ENCODE measurements around the gene RIC8B. TPM values are rescaled to one million over a fixed set of nuclear protein-coding genes. Genes with fewer than 3 reads are reported as not detected.

RIC8B gene
- total RNA-seq, 1 donor = 5.6 TPM

- Histone ChIP-seq H3K9me3 (ENCODE audit: low read depth, low read length) (no peaks in the 10 kb centered on the region), H3K4me3 (ENCODE audit: low read length) (no peak overlapping the region)
Measured at GRCh38 chr12:106814714-106815113, 40.2 kb downstream of the RIC8B start.

GRCh38 chr12:106815741-106816140 lies 41.3 kb downstream of the RIC8B start:
- no peaks in the 10 kb centered on the region for H3K4me1 ChIP-seq (ENCODE audit: insufficient read depth, low read length)
- no peaks in the 10 kb centered on the region for H3K9me3 ChIP-seq (ENCODE audit: low read depth, low read length)
- no peak overlapping the region for H3K4me3 ChIP-seq (ENCODE audit: low read length)
- H3K27me3 ChIP-seq (ENCODE audit: insufficient read depth, low read length) = no peaks in the 10 kb centered on the region

More at GRCh38 chr12:106814714-106815113, 40.2 kb downstream of the RIC8B start:
- Histone ChIP-seq H3K27me3 (ENCODE audit: insufficient read depth, low read length) (no peaks in the 10 kb centered on the region), H3K4me1 (ENCODE audit: insufficient read depth, low read length) (no peaks in the 10 kb centered on the region)

- Histone ChIP-seq H3K27me3 (ENCODE audit: insufficient read depth, low read length) (no peaks in the 10 kb centered on the region), H3K9me3 (ENCODE audit: low read depth, low read length) (no peaks in the 10 kb centered on the region), H3K4me3 (ENCODE audit: low read length) (no peak overlapping the region), H3K4me1 (ENCODE audit: insufficient read depth, low read length) (no peaks in the 10 kb centered on the region)
Measured at GRCh38 chr12:106816231-106816630, 41.7 kb downstream of the RIC8B start.

GRCh38 chr12:106819991-106820390 lies 45.5 kb downstream of the RIC8B start:
- H3K27me3 ChIP-seq (ENCODE audit: insufficient read depth, low read length) = no peaks in the 10 kb centered on the region
- no peak overlapping the region for H3K4me3 ChIP-seq (ENCODE audit: low read length)

GRCh38 chr12:106831699-106832098 lies 57.2 kb downstream of the RIC8B start:
- no peaks in the 10 kb centered on the region for H3K4me1 ChIP-seq (ENCODE audit: insufficient read depth, low read length)
- no peaks in the 10 kb centered on the region for H3K27me3 ChIP-seq (ENCODE audit: insufficient read depth, low read length)
- H3K4me3 ChIP-seq (ENCODE audit: low read length) = no peak overlapping the region
- H3K9me3 ChIP-seq (ENCODE audit: low read depth, low read length) = no peaks in the 10 kb centered on the region

More at GRCh38 chr12:106819991-106820390, 45.5 kb downstream of the RIC8B start:
- Histone ChIP-seq H3K4me1 (ENCODE audit: insufficient read depth, low read length) (no peaks in the 10 kb centered on the region), H3K9me3 (ENCODE audit: low read depth, low read length) (no peaks in the 10 kb centered on the region)

GRCh38 chr12:106837782-106838181 lies 63.3 kb downstream of the RIC8B start:
- no peaks in the 10 kb centered on the region for H3K9me3 ChIP-seq (ENCODE audit: low read depth, low read length)
- no peaks in the 10 kb centered on the region for H3K4me1 ChIP-seq (ENCODE audit: insufficient read depth, low read length)
- H3K27me3 ChIP-seq (ENCODE audit: insufficient read depth, low read length) = no peaks in the 10 kb centered on the region
- no peak overlapping the region for H3K4me3 ChIP-seq (ENCODE audit: low read length)

- no peaks in the 10 kb centered on the region for H3K4me1 ChIP-seq (ENCODE audit: insufficient read depth, low read length)
- H3K9me3 ChIP-seq (ENCODE audit: low read depth, low read length) = no peaks in the 10 kb centered on the region
- H3K27me3 ChIP-seq (ENCODE audit: insufficient read depth, low read length) = no peaks in the 10 kb centered on the region
- no peak overlapping the region for H3K4me3 ChIP-seq (ENCODE audit: low read length)
Measured at GRCh38 chr12:106839333-106839732, 64.9 kb downstream of the RIC8B start.

- H3K4me1 ChIP-seq (ENCODE audit: insufficient read depth, low read length) = no peaks in the 10 kb centered on the region
- H3K4me3 ChIP-seq (ENCODE audit: low read length) = no peak overlapping the region
- no peaks in the 10 kb centered on the region for H3K9me3 ChIP-seq (ENCODE audit: low read depth, low read length)
- H3K27me3 ChIP-seq (ENCODE audit: insufficient read depth, low read length) = no peaks in the 10 kb centered on the region
Measured at GRCh38 chr12:106840243-106840642, 65.8 kb downstream of the RIC8B start.

GRCh38 chr12:106841510-106842302 lies 67.2 kb downstream of the RIC8B start:
- H3K9me3 ChIP-seq (ENCODE audit: low read depth, low read length) = no peaks in the 10 kb centered on the region

GRCh38 chr12:106845902-106846301 lies 71.4 kb downstream of the RIC8B start:
- Histone ChIP-seq H3K4me1 (ENCODE audit: insufficient read depth, low read length) (no peaks in the 10 kb centered on the region), H3K4me3 (ENCODE audit: low read length) (no peak overlapping the region), H3K9me3 (ENCODE audit: low read depth, low read length) (no peaks in the 10 kb centered on the region), H3K27me3 (ENCODE audit: insufficient read depth, low read length) (no peaks in the 10 kb centered on the region)

More at GRCh38 chr12:106841510-106842302, 67.2 kb downstream of the RIC8B start:
- Histone ChIP-seq H3K27me3 (ENCODE audit: insufficient read depth, low read length) (no peaks in the 10 kb centered on the region), H3K4me3 (ENCODE audit: low read length) (no peak overlapping the region), H3K4me1 (ENCODE audit: insufficient read depth, low read length) (no peaks in the 10 kb centered on the region)

- Histone ChIP-seq H3K27me3 (ENCODE audit: insufficient read depth, low read length) (no peaks in the 10 kb centered on the region), H3K4me1 (ENCODE audit: insufficient read depth, low read length) (no peaks in the 10 kb centered on the region)
Measured at GRCh38 chr12:106847861-106848260, 73.4 kb downstream of the RIC8B start.

GRCh38 chr12:106851306-106851705 lies 76.8 kb downstream of the RIC8B start:
- Histone ChIP-seq H3K9me3 (ENCODE audit: low read depth, low read length) (no peaks in the 10 kb centered on the region), H3K27me3 (ENCODE audit: insufficient read depth, low read length) (no peaks in the 10 kb centered on the region), H3K4me3 (ENCODE audit: low read length) (no peak overlapping the region), H3K4me1 (ENCODE audit: insufficient read depth, low read length) (no peaks in the 10 kb centered on the region)

More at GRCh38 chr12:106847861-106848260, 73.4 kb downstream of the RIC8B start:
- H3K9me3 ChIP-seq (ENCODE audit: low read depth, low read length) = no peaks in the 10 kb centered on the region
- no peak overlapping the region for H3K4me3 ChIP-seq (ENCODE audit: low read length)

- Histone ChIP-seq H3K4me3 (ENCODE audit: low read length) (no peak overlapping the region), H3K9me3 (ENCODE audit: low read depth, low read length) (no peaks in the 10 kb centered on the region), H3K27me3 (ENCODE audit: insufficient read depth, low read length) (no peaks in the 10 kb centered on the region), H3K4me1 (ENCODE audit: insufficient read depth, low read length) (no peaks in the 10 kb centered on the region)
Measured at GRCh38 chr12:106854723-106855122, 80.2 kb downstream of the RIC8B start.

- H3K4me3 ChIP-seq (ENCODE audit: low read length) = no peak overlapping the region
- H3K4me1 ChIP-seq (ENCODE audit: insufficient read depth, low read length) = no peaks in the 10 kb centered on the region
- no peaks in the 10 kb centered on the region for H3K27me3 ChIP-seq (ENCODE audit: insufficient read depth, low read length)
- no peaks in the 10 kb centered on the region for H3K9me3 ChIP-seq (ENCODE audit: low read depth, low read length)
Measured at GRCh38 chr12:106855221-106855758, 80.8 kb downstream of the RIC8B start.

GRCh38 chr12:106861984-106862916 lies 87.8 kb downstream of the RIC8B start:
- no peaks in the 10 kb centered on the region for H3K27me3 ChIP-seq (ENCODE audit: insufficient read depth, low read length)
- H3K4me3 ChIP-seq (ENCODE audit: low read length) = no peak overlapping the region
- H3K9me3 ChIP-seq (ENCODE audit: low read depth, low read length) = no peaks in the 10 kb centered on the region
- no peaks in the 10 kb centered on the region for H3K4me1 ChIP-seq (ENCODE audit: insufficient read depth, low read length)

All from mononuclear cell (primary cell).